ENCODE measurements around the gene LRMDA.

DNA sequence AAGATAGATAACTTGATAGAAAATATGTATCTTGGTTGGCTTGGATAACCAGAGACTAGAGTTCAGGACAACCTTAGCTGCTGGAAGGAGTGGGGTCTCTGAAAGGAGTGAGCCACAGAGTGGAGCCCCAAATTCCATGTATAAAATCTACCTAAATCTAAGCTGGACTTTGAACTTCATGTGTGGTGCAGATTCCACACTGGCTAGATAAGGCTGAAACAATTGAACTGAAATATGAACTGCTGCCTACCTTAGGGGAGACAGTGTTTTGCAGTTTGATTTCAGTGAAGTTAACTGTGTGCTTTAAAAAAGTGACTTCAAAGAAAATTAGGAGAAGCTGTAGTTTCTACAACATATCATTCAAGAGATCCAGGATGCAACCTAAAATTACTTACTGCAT, 123.9 kb downstream of the LRMDA start:
- TF ChIP-seq, protein P1, sequence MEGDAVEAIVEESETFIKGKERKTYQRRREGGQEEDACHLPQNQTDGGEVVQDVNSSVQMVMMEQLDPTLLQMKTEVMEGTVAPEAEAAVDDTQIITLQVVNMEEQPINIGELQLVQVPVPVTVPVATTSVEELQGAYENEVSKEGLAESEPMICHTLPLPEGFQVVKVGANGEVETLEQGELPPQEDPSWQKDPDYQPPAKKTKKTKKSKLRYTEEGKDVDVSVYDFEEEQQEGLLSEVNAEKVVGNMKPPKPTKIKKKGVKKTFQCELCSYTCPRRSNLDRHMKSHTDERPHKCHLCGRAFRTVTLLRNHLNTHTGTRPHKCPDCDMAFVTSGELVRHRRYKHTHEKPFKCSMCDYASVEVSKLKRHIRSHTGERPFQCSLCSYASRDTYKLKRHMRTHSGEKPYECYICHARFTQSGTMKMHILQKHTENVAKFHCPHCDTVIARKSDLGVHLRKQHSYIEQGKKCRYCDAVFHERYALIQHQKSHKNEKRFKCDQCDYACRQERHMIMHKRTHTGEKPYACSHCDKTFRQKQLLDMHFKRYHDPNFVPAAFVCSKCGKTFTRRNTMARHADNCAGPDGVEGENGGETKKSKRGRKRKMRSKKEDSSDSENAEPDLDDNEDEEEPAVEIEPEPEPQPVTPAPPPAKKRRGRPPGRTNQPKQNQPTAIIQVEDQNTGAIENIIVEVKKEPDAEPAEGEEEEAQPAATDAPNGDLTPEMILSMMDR (IDR thresholded peaks at IDR 0.05) = no peak
- no peak for TF ChIP-seq POLR2A (IDR thresholded peaks at IDR 0.05)

Data from body of pancreas (tissue), 4 donors.